Esophagus (tissue), 2 donors: Measurements from ENCODE around the gene CD247. TPM values are rescaled to one million over a fixed set of nuclear protein-coding genes. Genes with fewer than 3 reads are reported as not detected.

Source experiments
- H3K27ac ChIP-seq, 2 donors: one replicate each; pipeline ENCODE4 v1.5.1; 2013; ENCODE audit warnings: low read depth in 2 of 2, mild to moderate bottlenecking in 2 of 2, inconsistent platforms in 1 of 2, low read length in 1 of 2, moderate library complexity in 1 of 2
- H3K27me3 ChIP-seq, 2 donors: one replicate each; pipeline ENCODE4 v1.6.1; 2013; ENCODE audit warnings: low read length in 2 of 2, control low read depth in 1 of 2, mild to moderate bottlenecking in 1 of 2; ENCODE audit not compliant: insufficient read depth in 2 of 2, control insufficient read depth in 1 of 2
- H3K36me3 ChIP-seq, 2 donors: one replicate each; pipeline ENCODE4 v1.6.1; 2013; ENCODE audit warnings: low read length in 1 of 2; ENCODE audit not compliant: control insufficient read depth in 2 of 2, insufficient read depth in 2 of 2
- H3K4me1 ChIP-seq, 2 donors: one replicate each; pipeline ENCODE4 v1.6.1; 2013; ENCODE audit warnings: low read length in 1 of 2; ENCODE audit not compliant: control insufficient read depth in 2 of 2, insufficient read depth in 2 of 2
- H3K4me3 ChIP-seq, 2 donors: one replicate each; pipeline ENCODE4 v1.5.1; 2013; ENCODE audit warnings: low read length in 2 of 2, mild to moderate bottlenecking in 2 of 2, low read depth in 1 of 2, moderate library complexity in 1 of 2
- H3K9me3 ChIP-seq, 2 donors: one replicate each; pipeline ENCODE4 v1.6.1; 2013; ENCODE audit warnings: mild to moderate bottlenecking in 2 of 2, low read depth in 1 of 2, low read length in 1 of 2, moderate library complexity in 1 of 2; ENCODE audit not compliant: control insufficient read depth in 2 of 2, insufficient read depth in 1 of 2
- WGBS, 2 donors: extraction: QIAGEN DNeasy Blood & Tissue Kit; methylation state at CpG; one replicate each; pipeline ENCODE4 v1.1.7; 2013; 5-methylcytosine and 5-hydroxymethylcytosine counted together
- polyA plus RNA-seq, 2 donors: library from polyadenylated mRNA; stranded (reverse); fragments of 200-250 nt; gene quantifications; one replicate each; pipeline ENCODE4 v1.2.3, GENCODE V29; 2013
- donor health status: healthy with polysubstance abuse.
- donor health status: Bipolar disorder and iron deficiency.

Gene CD247
- polyA plus RNA-seq, 2 donors, result 1.3 to 1.6 TPM

- no peaks in the 10 kb centered on the region for H3K27me3 ChIP-seq
- no peaks in the 10 kb centered on the region for H3K9me3 ChIP-seq
- peaks cover 0 to 5% of the 10 kb centered on the region in 2 donors for H3K36me3 ChIP-seq
- no peak overlapping the region for H3K4me3 ChIP-seq
- peaks cover 0 to 4% of the 10 kb centered on the region in 2 donors for H3K4me1 ChIP-seq
- no peak overlapping the region for H3K27ac ChIP-seq
Measured at GRCh38 chr1:167418391-167418790, 99.9 kb downstream of the CD247 start.

DNA sequence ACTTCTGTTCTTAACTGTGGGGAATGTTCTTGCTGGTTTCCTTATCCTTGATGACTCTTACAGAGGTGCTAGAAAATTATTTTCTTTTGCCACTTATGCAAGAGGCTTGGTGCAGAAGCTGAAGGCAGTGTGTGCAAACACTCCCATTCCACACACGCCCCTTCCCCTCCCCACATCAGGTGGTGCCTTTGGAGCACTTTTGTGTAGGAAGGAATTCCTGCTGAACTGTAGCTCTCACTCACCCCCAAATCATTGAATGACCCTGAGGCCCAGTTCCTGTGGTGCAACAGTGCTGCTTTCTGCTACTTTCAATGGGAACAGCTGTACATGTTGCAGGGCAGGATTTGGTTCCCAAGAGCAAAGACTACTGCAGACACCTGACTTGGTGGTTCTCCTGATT is 101.8 kb downstream of the CD247 start:
- WGBS, 2 donors, result 70 to 86% methylated on average over 1 of the region's 1 CpG
- no peak overlapping the region for H3K27ac ChIP-seq
- H3K9me3 ChIP-seq, result no peaks in the 10 kb centered on the region
- H3K27me3 ChIP-seq, result no peaks in the 10 kb centered on the region
- H3K36me3 ChIP-seq, result peaks cover 3 to 12% of the 10 kb centered on the region in 2 donors
- peaks cover 0 to 4% of the 10 kb centered on the region in 2 donors for H3K4me1 ChIP-seq
- H3K4me3 ChIP-seq, result no peak overlapping the region

- H3K4me1 ChIP-seq, result peaks cover 0 to 2% of the 10 kb centered on the region in 2 donors
- 80 to 93% methylated on average over 3 of the region's 3 CpGs for whole genome bisulfite sequencing, 2 donors
- no peak overlapping the region for H3K4me3 ChIP-seq
- no peaks in the 10 kb centered on the region for H3K9me3 ChIP-seq
- no peaks in the 10 kb centered on the region for H3K27me3 ChIP-seq
- peaks cover 3 to 12% of the 10 kb centered on the region in 2 donors for H3K36me3 ChIP-seq
- H3K27ac ChIP-seq, result no peak overlapping the region
Measured at GRCh38 chr1:167413328-167413727, 105.0 kb downstream of the CD247 start.

GRCh38 chr1:167412920-167413319 is 105.4 kb downstream of the CD247 start:
- Histone ChIP-seq H3K36me3 (peaks cover 3 to 12% of the 10 kb centered on the region in 2 donors), H3K4me3 (no peak overlapping the region), H3K4me1 (peaks cover 0 to 2% of the 10 kb centered on the region in 2 donors), H3K9me3 (no peaks in the 10 kb centered on the region), H3K27ac (no peak overlapping the region), H3K27me3 (no peaks in the 10 kb centered on the region)
- 65 to 81% methylated on average over 5 of the region's 5 CpGs for WGBS, 2 donors

GRCh38 chr1:167412072-167412471 is 106.3 kb downstream of the CD247 start:
- 72 to 89% methylated on average over 4 of the region's 4 CpGs for WGBS, 2 donors
- Histone ChIP-seq H3K27ac (no peak overlapping the region), H3K27me3 (no peaks in the 10 kb centered on the region), H3K36me3 (peaks cover 3 to 12% of the 10 kb centered on the region in 2 donors), H3K4me1 (peaks cover 0 to 2% of the 10 kb centered on the region in 2 donors), H3K4me3 (no peak overlapping the region), H3K9me3 (no peaks in the 10 kb centered on the region)

- Histone ChIP-seq H3K9me3 (no peaks in the 10 kb centered on the region), H3K4me1 (no peaks in the 10 kb centered on the region), H3K4me3 (no peak overlapping the region), H3K27me3 (no peaks in the 10 kb centered on the region), H3K36me3 (peaks cover 3 to 7% of the 10 kb centered on the region in 2 donors), H3K27ac (no peak overlapping the region)
- WGBS, 2 donors, result 84 to 91% methylated on average over 1 of the region's 1 CpG
Measured at GRCh38 chr1:167409183-167409582, 109.1 kb downstream of the CD247 start.

DNA sequence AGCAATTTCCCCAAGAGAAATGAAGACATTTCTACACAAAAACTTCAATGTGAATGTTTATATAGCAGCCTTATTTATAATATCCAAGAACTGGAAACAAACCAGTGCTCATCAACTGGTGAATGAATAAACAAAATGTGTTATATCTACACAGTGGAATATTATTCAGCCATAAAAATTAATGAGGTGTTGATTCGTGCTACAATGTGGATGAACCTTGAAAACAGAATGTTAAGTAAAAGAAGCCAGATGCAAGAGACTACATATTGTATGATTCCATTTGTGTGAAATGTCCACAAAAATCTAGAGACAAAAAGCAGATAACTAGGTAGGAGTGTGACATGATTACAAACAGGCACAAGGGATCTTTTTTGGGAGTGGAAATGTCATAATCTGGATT is 110.0 kb downstream of the CD247 start:
- Histone ChIP-seq H3K9me3 (no peaks in the 10 kb centered on the region), H3K4me1 (no peaks in the 10 kb centered on the region), H3K4me3 (no peak overlapping the region), H3K36me3 (peaks cover 3 to 7% of the 10 kb centered on the region in 2 donors), H3K27me3 (no peaks in the 10 kb centered on the region), H3K27ac (no peak overlapping the region)
- WGBS, 2 donors, result 83 to 87% methylated on average over 1 of the region's 1 CpG

GRCh38 chr1:167404908-167405307 is 113.4 kb downstream of the CD247 start:
- WGBS, 2 donors, result 79 to 81% methylated on average over 3 of the region's 3 CpGs
- Histone ChIP-seq H3K4me1 (no peaks in the 10 kb centered on the region), H3K27me3 (no peaks in the 10 kb centered on the region), H3K4me3 (no peak overlapping the region), H3K36me3 (no peaks in the 10 kb centered on the region), H3K27ac (no peak overlapping the region), H3K9me3 (no peaks in the 10 kb centered on the region)

DNA sequence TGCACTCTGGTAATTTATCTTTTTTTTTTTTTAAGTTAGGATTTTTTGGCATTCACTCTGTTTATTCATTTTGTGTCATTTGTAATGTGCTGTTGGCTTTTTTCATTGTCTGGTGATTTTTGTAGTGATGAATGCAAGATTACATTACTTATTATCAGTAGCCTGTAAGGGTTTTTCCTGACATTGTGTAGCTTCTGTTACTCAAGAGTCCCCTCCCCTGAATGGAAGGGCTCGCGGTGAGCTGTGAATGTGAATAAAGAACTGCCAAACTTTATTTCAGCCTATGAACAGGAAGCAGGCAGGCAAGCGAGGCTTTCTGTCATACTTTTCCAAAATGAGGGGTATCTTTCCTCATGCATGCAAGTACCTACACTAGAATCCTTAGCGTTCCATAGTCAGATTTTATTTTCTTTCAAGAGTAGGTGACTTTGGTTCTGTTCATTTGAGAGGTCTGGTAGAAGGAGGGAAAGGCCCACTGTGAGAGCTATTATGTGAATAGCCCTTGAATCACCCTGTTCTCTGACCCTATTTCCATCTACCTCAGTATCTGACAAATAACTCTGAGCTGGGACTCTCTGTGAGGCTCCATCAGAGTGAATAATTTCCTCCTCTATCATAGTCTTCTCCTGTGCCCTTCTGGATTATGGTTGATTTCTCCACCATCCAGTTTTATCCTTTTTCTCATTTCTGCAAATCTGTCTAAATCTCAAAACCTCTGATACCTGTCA is 114.0 kb downstream of the CD247 start:
- no peaks in the 10 kb centered on the region for H3K4me1 ChIP-seq
- no peaks in the 10 kb centered on the region for H3K9me3 ChIP-seq
- H3K27ac ChIP-seq, result no peak overlapping the region
- no peak overlapping the region for H3K4me3 ChIP-seq
- H3K27me3 ChIP-seq, result no peaks in the 10 kb centered on the region
- WGBS, 2 donors, result 75 to 81% methylated on average over 4 of the region's 4 CpGs
- no peaks in the 10 kb centered on the region for H3K36me3 ChIP-seq

DNA sequence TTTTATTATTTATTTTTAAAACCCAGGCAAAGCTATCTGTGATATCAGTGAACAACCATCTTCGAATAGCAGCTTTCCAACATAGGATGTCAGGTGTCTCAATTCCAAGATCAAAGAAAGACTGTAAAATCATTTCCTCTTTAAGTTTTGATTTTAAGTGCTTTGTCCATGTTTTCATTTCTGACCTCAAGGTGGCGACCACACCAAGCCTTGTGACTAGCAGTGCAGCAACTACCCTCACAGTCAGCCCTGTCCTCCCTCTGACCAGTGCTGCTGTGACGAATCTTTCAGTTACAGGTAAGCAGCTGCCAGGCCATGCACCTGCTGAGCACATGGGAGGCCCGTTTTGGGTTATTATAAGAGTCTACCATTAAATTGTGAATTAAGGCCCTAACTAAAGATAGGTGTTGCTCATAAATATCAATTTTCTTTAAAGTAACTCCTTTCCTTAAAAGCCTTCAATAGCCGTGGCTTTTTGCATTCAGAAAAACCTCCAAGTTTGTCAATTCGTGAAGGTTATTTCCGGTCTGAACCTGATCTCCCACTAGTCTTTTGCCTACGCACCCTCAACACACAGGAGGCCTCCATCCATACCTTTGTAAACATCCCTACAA is 117.0 kb downstream of the CD247 start:
- no peaks in the 10 kb centered on the region for H3K36me3 ChIP-seq
- no peak overlapping the region for H3K4me3 ChIP-seq
- WGBS, 2 donors, result 57 to 58% methylated on average over 8 of the region's 8 CpGs
- H3K9me3 ChIP-seq, result no peaks in the 10 kb centered on the region
- H3K4me1 ChIP-seq, result no peaks in the 10 kb centered on the region
- H3K27ac ChIP-seq, result no peak overlapping the region
- no peaks in the 10 kb centered on the region for H3K27me3 ChIP-seq
